SU-DHL-6 (cell line): ENCODE measurements around the gene TTC16.

Experiments used
- CTCF ChIP-seq: fragments of 200-600 bp; sonication (generic); IDR thresholded peaks from one replicate; pipeline ENCODE4 v1.5.1; 2017; ENCODE audit warnings: antibody characterized with exemption, mild to moderate bottlenecking, low read length, moderate library complexity; ENCODE audit not compliant: insufficient read depth, poor library complexity, severe bottlenecking
- EZH2phosphoT487 ChIP-seq: fragments of 200-600 bp; sonication (generic), shearing (Covaris generic); conservative IDR thresholded peaks from 2 replicates; pipeline ENCODE4 v1.6.1; 2018; ENCODE audit warnings: mild to moderate bottlenecking, antibody characterized with exemption, low read length, moderate library complexity, mixed read lengths

DNA sequence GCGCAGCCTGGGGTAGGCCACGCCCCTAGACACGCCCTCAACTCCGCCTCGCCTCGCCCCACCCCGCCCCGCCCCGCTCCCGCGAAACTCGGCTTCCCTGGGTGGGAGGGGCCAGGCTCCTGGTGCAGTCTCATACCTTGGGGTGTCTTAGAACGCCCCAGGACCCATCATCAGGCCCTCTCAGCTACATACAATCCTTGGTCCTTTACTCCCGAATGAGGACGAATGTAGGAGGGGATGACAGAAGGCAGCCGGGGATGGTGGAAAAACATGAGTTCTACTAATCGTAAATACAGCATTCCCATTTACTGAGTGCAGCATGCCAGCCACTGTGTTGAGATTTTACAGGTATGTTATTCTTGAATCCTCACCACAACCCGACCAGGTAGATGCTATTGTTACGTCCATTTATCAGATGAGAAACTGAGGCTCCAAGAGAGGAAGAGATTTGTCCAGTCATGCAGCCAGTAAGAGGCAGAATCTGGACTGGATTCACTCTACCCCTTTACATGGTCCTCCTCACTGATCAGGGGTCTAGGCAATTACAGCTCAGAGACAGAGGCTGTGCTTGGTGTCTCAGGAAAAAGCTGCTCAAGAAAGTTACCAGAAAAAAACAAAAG is 55.8 kb downstream of the TTC16 start:
- TF ChIP-seq CTCF (no peak), EZH2phosphoT487 (no peak)
